HCT116 (cell line): ENCODE measurements around the gene EFR3B. TPM values are rescaled to one million over a fixed set of nuclear protein-coding genes. Genes with fewer than 3 reads are reported as not detected.

Experiments used
- ATAC-seq: fragments of 200-7000 bp; cut with Tn5 transposase; 2 replicates; pipeline ENCODE4 v1.9.1; 2020; ENCODE audit warnings: mild to moderate bottlenecking, moderate library complexity
- BruUV-seq: library from RNA; stranded (reverse); fragments of 400-500 nt; replicated peaks from 2 replicates; lab custom pipeline; 2021; lab: Mats Ljungman, UMichigan
- CTCF ChIA-PET: fragments of 300-600 bp; sonication (Branson Sonifier 250); formaldehyde crosslinking; loops from one replicate; lab custom pipeline; 2021; ENCODE audit warnings: antibody characterized with exemption; lab: Charles Lee
- POLR2A ChIA-PET: fragments of 300-600, 350-600 bp; sonication (Branson Sonifier 250); formaldehyde crosslinking; loops from one replicate; lab custom pipeline; 2021; ENCODE audit warnings: antibody characterized with exemption; lab: Charles Lee
- RAD21 ChIA-PET, 2 experiments: fragments of 300-600 bp; sonication (Branson Sonifier 250); formaldehyde crosslinking; loops; one replicate each; lab custom pipeline; 2023; ENCODE audit warnings: low total read pairs in 2 of 2; ENCODE audit not compliant: uncharacterized antibody in 2 of 2, unreplicated experiment in 2 of 2, low non-redundant PET in 1 of 2; lab: Charles Lee
- DNase-seq: peaks from one replicate; pipeline ENCODE4 v3.0.0-alpha.2; 2010; ENCODE audit warnings: low read depth, low spot score
- H2AFZ ChIP-seq: fragments of 200-600 bp; shearing (Covaris generic), sonication (generic); 2 replicates; pipeline ENCODE4 v1.6.1; 2017; ENCODE audit warnings: low read depth, mixed run types, mixed read lengths, antibody characterized with exemption, low read length; ENCODE audit not compliant: poor library complexity, severe bottlenecking
- H3K27ac ChIP-seq: 2 replicates; pipeline ENCODE4 v1.5.1; 2012; ENCODE audit warnings: low read depth, low read length
- H3K27me3 ChIP-seq: fragments of 200-600 bp; sonication (generic); 2 replicates; pipeline ENCODE4 v1.6.1; 2016; ENCODE audit warnings: mixed run types, low read length, mixed read lengths; ENCODE audit not compliant: insufficient read depth
- H3K36me3 ChIP-seq, 2 experiments: fragments of 200-500 bp in 1 of 2; fragments of 200-600 bp in 1 of 2; sonication (Bioruptor generic) in 1 of 2; sonication (generic) in 1 of 2; 2 replicates each; pipeline versions ENCODE4 v1.5.1 to v1.6.1; 2014 to 2016; ENCODE audit warnings: low read length in 2 of 2, inconsistent platforms in 1 of 2, mixed read lengths in 1 of 2, mixed run types in 1 of 2; ENCODE audit not compliant: insufficient read depth in 2 of 2, control insufficient read depth in 1 of 2
- H3K4me1 ChIP-seq, 2 experiments: fragments of 200-600 bp in 1 of 2; sonication (generic) in 1 of 2; 2 replicates each; pipeline versions ENCODE4 v1.5.1 to v1.6.1; 2012 to 2017; ENCODE audit warnings: low read length in 2 of 2, inconsistent platforms in 1 of 2, mild to moderate bottlenecking in 1 of 2, mixed read lengths in 1 of 2, mixed run types in 1 of 2, moderate library complexity in 1 of 2; ENCODE audit not compliant: insufficient read depth in 2 of 2, control insufficient read depth in 1 of 2
- H3K4me2 ChIP-seq: fragments of 200-600 bp; sonication (generic); 2 replicates; pipeline ENCODE4 v1.6.1; 2017; ENCODE audit warnings: mixed run types, low read length, mixed read lengths
- H3K4me3 ChIP-seq, 2 experiments: fragments of 200-600 bp in 1 of 2; sonication (generic) in 1 of 2; replicated peaks in 1 of 2; 2 replicates each; pipeline ENCODE4 v1.5.1; 2011 to 2016; ENCODE audit warnings: low read length in 2 of 2, control low read depth in 1 of 2, low read depth in 1 of 2, mild to moderate bottlenecking in 1 of 2, mixed read lengths in 1 of 2, mixed run types in 1 of 2
- H3K79me2 ChIP-seq: fragments of 200-600 bp; sonication (generic); 2 replicates; pipeline ENCODE4 v1.6.1; 2017; ENCODE audit warnings: mild to moderate bottlenecking, mixed run types, low read length, moderate library complexity, mixed read lengths; ENCODE audit not compliant: insufficient read depth
- H3K9ac ChIP-seq: fragments of 200-600 bp; sonication (generic); 2 replicates; pipeline ENCODE4 v1.6.1; 2016; ENCODE audit warnings: low read length, mixed read lengths
- H3K9me2 ChIP-seq: fragments of 200-600 bp; sonication (generic), shearing (Covaris generic); 2 replicates; pipeline ENCODE4 v1.6.1; 2017; ENCODE audit warnings: mixed run types, mild to moderate bottlenecking, moderate library complexity; ENCODE audit not compliant: insufficient read depth
- H3K9me3 ChIP-seq, 2 experiments: fragments of 200-500 bp in 1 of 2; fragments of 200-600 bp in 1 of 2; sonication (Bioruptor generic) in 1 of 2; sonication (generic) in 1 of 2; 2 replicates each; pipeline ENCODE4 v1.6.1; 2014 to 2017; ENCODE audit warnings: low read length in 2 of 2, mixed read lengths in 2 of 2, inconsistent platforms in 1 of 2, low read depth in 1 of 2, mild to moderate bottlenecking in 1 of 2, mixed run types in 1 of 2, moderate library complexity in 1 of 2; ENCODE audit not compliant: control insufficient read depth in 1 of 2, insufficient read depth in 1 of 2
- H4K20me1 ChIP-seq: fragments of 200-600 bp; sonication (generic), shearing (Covaris generic); 2 replicates; pipeline ENCODE4 v1.6.1; 2017; ENCODE audit warnings: mixed run types, mild to moderate bottlenecking, moderate library complexity; ENCODE audit not compliant: insufficient read depth
- ATF3 ChIP-seq: IDR thresholded peaks from 2 replicates; pipeline ENCODE4 v1.6.1; 2012
- CBX3 ChIP-seq: IDR thresholded peaks from 2 replicates; pipeline ENCODE4 v1.6.1; 2012; ENCODE audit warnings: low read depth
- CTCF ChIP-seq, 3 experiments: fragments of 200-600 bp in 1 of 3; sonication (generic) in 1 of 3; IDR thresholded peaks in 2 of 3; conservative IDR thresholded peaks in 1 of 3; 2 replicates each; pipeline ENCODE4 v1.5.1; 2012 to 2017; ENCODE audit warnings: low read depth in 2 of 3, low read length in 2 of 3, antibody characterized with exemption in 1 of 3, borderline replicate concordance in 1 of 3, control low read depth in 1 of 3, mild to moderate bottlenecking in 1 of 3, mixed read lengths in 1 of 3, mixed run types in 1 of 3, moderate library complexity in 1 of 3; ENCODE audit not compliant: insufficient read depth in 1 of 3
- EGR1 ChIP-seq: IDR thresholded peaks from 2 replicates; pipeline ENCODE4 v1.6.1; 2012; ENCODE audit warnings: low read depth
- EZH2 ChIP-seq: fragments of 200-600 bp; sonication (generic); IDR thresholded peaks from 2 replicates; pipeline ENCODE4 v1.6.1; 2017; ENCODE audit warnings: antibody characterized with exemption, mixed run types
- FOSL1 ChIP-seq: IDR thresholded peaks from 2 replicates; pipeline ENCODE4 v1.6.1; 2012; ENCODE audit warnings: low read depth
- RAD21 ChIP-seq: IDR thresholded peaks from 2 replicates; pipeline ENCODE4 v1.6.1; 2012; ENCODE audit warnings: low read depth, mild to moderate bottlenecking
- REST ChIP-seq: IDR thresholded peaks from 2 replicates; pipeline ENCODE4 v1.6.1; 2012; ENCODE audit warnings: low read depth
- SRF ChIP-seq: IDR thresholded peaks from 2 replicates; pipeline ENCODE4 v1.6.1; 2012; ENCODE audit warnings: low read depth
- YY1 ChIP-seq: IDR thresholded peaks from 2 replicates; pipeline ENCODE4 v1.6.1; 2011; ENCODE audit warnings: low read length, low read depth, moderate library complexity, mild to moderate bottlenecking; ENCODE audit not compliant: insufficient replicate concordance; ENCODE audit errors: extremely low read depth
- intact Hi-C: fragments of 100-400 bp; cut with micrococcal nuclease; formaldehyde crosslinking; loops from 2 replicates; pipeline ENCODE4 v1.10.0; 2022
- total RNA-seq: library from RNA; stranded (reverse); gene quantifications from one replicate; pipeline ENCODE4 v1.2.1, GENCODE V29; 2021; ENCODE audit not compliant: unreplicated experiment

EFR3B gene
- total RNA-seq, 1 experiment from 2014 or later, result 0.96 TPM

- no peak for TF ChIP-seq REST
- no peak for TF ChIP-seq EZH2
- no peak for TF ChIP-seq EGR1
- TF ChIP-seq ATF3, result no peak
- no peak for TF ChIP-seq SRF
- TF ChIP-seq, all 23 proteins: peak for 0
Measured at GRCh38 chr2:25091265-25091664, 49.4 kb downstream of the EFR3B start (continued).

GRCh38 chr2:25098056-25098455 is 56.2 kb downstream of the EFR3B start:
- TF ChIP-seq YY1 (no peak), FOSL1 (no peak), REST (no peak), CBX3 (no peak), CTCF (IDR thresholded peaks at IDR 0.05 in 2 of 3, conservative IDR thresholded peaks at IDR 0.05 in 1 of 3; ENCODE audit: borderline replicate concordance in 1 of 3, insufficient read depth in 1 of 3, low read depth in 2 of 3, low read length in 2 of 3) (no peak), RAD21 (no peak)
- Histone ChIP-seq H3K36me3 (no peaks in the 10 kb centered on the region), H2AFZ (no peak overlapping the region), H3K79me2 (no peaks in the 10 kb centered on the region), H4K20me1 (no peaks in the 10 kb centered on the region), H3K4me3 (no peak overlapping the region), H3K27ac (no peak overlapping the region), H3K27me3 (no peaks in the 10 kb centered on the region), H3K9ac (no peak overlapping the region), H3K4me1 (peaks cover 0 to 1% of the 10 kb centered on the region in 2 experiments; a peak in 1 of 4 replicates), H3K9me2 (no peaks in the 10 kb centered on the region), H3K9me3 (no peaks in the 10 kb centered on the region), H3K4me2 (no peak overlapping the region)
- intact Hi-C loops, result no loop called here
- CTCF ChIA-PET, result no interaction called here
- no peak for ATAC-seq
- BruUV-seq, result no TSS peak
- DNase-seq, result no peak
- POLR2A ChIA-PET, result no interaction called here
- RAD21 ChIA-PET, result no interaction called here
